ENCODE data around the gene PRRG4.

DNA sequence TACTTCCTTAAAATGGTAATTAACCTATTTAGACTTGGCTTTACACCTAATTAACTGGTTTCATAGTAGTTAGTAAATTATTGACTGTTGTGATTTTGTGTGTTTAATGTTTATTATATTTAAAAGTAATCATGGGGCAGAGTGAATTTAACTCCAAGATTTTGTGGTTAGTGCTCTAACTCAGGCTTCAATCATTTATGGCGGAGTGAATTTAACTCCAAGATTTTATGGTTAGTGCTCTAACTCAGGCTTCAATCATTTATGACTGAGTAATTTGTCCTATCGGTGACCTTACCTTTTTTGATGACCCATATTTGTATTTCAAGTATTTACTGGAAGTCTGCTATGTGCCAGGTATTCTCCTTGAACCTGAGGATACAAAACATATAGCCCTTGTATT lies 7.2 kb downstream of the PRRG4 start:
- TF ChIP-seq, protein P1, sequence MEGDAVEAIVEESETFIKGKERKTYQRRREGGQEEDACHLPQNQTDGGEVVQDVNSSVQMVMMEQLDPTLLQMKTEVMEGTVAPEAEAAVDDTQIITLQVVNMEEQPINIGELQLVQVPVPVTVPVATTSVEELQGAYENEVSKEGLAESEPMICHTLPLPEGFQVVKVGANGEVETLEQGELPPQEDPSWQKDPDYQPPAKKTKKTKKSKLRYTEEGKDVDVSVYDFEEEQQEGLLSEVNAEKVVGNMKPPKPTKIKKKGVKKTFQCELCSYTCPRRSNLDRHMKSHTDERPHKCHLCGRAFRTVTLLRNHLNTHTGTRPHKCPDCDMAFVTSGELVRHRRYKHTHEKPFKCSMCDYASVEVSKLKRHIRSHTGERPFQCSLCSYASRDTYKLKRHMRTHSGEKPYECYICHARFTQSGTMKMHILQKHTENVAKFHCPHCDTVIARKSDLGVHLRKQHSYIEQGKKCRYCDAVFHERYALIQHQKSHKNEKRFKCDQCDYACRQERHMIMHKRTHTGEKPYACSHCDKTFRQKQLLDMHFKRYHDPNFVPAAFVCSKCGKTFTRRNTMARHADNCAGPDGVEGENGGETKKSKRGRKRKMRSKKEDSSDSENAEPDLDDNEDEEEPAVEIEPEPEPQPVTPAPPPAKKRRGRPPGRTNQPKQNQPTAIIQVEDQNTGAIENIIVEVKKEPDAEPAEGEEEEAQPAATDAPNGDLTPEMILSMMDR (IDR thresholded peaks at IDR 0.05 in 8 of 11, conservative IDR thresholded peaks at IDR 0.05 in 3 of 11), result no peak
- TF ChIP-seq POLR2A (IDR thresholded peaks at IDR 0.05), result no peak

Data from spleen (tissue), 7 donors.